ACC112 (cell line): Measurements from ENCODE around the gene TAAR2.

Source experiments
- H2AFZ ChIP-seq: fragments of 200-600 bp; sonication (generic); one replicate; pipeline ENCODE4 v1.6.0; 2017; ENCODE audit warnings: antibody characterized with exemption, low read length; ENCODE audit not compliant: unreplicated experiment
- H3K27ac ChIP-seq: fragments of 200-600 bp; sonication (generic); 2 replicates; pipeline ENCODE4 v1.5.1; 2014; ENCODE audit warnings: low read depth, mild to moderate bottlenecking, antibody characterized with exemption, low read length, moderate library complexity
- H3K27me3 ChIP-seq: fragments of 200-600 bp; sonication (generic); 2 replicates; pipeline ENCODE4 v1.6.1; 2014; ENCODE audit warnings: mild to moderate bottlenecking, antibody characterized with exemption, low read length, moderate library complexity, mixed read lengths; ENCODE audit not compliant: insufficient read depth
- H3K36me3 ChIP-seq: fragments of 200-600 bp; sonication (generic); 2 replicates; pipeline ENCODE4 v1.6.1; 2016; ENCODE audit warnings: mild to moderate bottlenecking, antibody characterized with exemption, low read length, moderate library complexity, mixed read lengths; ENCODE audit not compliant: insufficient read depth
- H3K4me1 ChIP-seq: fragments of 200-600 bp; sonication (generic); one replicate; pipeline ENCODE4 v1.6.1; 2016; ENCODE audit warnings: low read length, mixed read lengths; ENCODE audit not compliant: insufficient read depth, unreplicated experiment, control insufficient read depth
- H3K4me3 ChIP-seq: fragments of 200-600 bp; sonication (generic); 2 replicates; pipeline ENCODE4 v1.5.1; 2014; ENCODE audit warnings: mild to moderate bottlenecking, low read depth, low read length
- H3K79me2 ChIP-seq: fragments of 200-600 bp; sonication (generic); one replicate; pipeline ENCODE4 v1.6.0; 2016; ENCODE audit warnings: low read length; ENCODE audit not compliant: control insufficient read depth, unreplicated experiment, insufficient read depth

TAAR2 gene

DNA sequence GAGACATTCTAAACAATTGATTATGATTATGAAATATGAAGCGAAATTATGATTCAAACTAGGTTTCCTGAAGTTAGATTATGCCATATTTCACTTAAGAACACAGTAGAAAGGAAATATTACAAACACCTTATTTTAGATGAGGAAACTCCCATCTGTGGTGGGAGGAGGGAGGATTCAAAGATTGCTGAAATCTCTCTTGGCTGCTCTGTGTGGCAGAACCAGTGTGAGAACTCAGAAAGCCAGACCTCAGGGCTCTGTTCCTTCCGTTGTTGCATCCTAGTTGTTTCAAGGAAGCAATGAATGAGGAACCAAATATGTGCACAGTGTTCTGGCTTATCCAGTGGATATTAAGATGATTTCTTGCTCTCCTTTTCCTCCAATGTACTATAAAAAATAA is 36.7 kb downstream of the TAAR2 start:
- Histone ChIP-seq H3K4me1 (no peaks in the 10 kb centered on the region), H3K79me2 (no peaks in the 10 kb centered on the region), H3K27ac (no peak overlapping the region), H3K27me3 (peaks cover 69% of the 10 kb centered on the region), H3K36me3 (no peaks in the 10 kb centered on the region), H3K4me3 (no peak overlapping the region), H2AFZ (no peak overlapping the region)

- Histone ChIP-seq H3K27ac (no peak overlapping the region), H3K36me3 (no peaks in the 10 kb centered on the region), H3K4me1 (no peaks in the 10 kb centered on the region), H3K4me3 (no peak overlapping the region), H2AFZ (no peak overlapping the region), H3K27me3 (peaks cover 69% of the 10 kb centered on the region), H3K79me2 (no peaks in the 10 kb centered on the region)
Observed at GRCh38 chr6:132584698-132585097, 39.4 kb downstream of the TAAR2 start.

DNA sequence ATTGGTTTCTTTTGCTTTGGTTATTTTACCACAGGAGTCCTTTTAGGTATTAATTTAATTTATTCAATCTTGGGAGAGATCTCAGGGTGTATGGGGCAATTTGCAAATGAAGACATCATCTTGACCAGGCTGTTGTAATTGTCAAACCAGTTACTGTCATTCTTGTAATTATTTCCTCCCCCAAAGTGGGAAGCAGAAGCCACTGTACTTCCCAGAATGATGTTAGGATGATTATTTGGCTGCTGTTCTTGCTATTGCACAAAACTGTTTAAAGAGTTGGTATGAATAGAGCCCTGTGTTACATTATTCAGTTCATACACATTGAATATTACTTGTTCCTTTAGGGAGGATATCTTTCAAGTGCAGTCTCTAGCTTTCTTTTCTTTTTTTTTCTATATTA is 52.3 kb downstream of the TAAR2 start:
- H3K27me3 ChIP-seq: peaks cover 95% of the 10 kb centered on the region
- no peaks in the 10 kb centered on the region for H3K79me2 ChIP-seq
- H3K36me3 ChIP-seq: no peaks in the 10 kb centered on the region

DNA sequence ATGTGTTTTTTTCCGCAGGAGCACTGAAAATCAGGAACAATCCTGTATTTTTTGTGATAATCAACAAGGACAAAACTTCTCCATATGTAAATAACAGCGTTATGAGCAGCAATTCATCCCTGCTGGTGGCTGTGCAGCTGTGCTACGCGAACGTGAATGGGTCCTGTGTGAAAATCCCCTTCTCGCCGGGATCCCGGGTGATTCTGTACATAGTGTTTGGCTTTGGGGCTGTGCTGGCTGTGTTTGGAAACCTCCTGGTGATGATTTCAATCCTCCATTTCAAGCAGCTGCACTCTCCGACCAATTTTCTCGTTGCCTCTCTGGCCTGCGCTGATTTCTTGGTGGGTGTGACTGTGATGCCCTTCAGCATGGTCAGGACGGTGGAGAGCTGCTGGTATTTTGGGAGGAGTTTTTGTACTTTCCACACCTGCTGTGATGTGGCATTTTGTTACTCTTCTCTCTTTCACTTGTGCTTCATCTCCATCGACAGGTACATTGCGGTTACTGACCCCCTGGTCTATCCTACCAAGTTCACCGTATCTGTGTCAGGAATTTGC is 53.8 kb downstream of the TAAR2 start, which contains the start of gene TAAR6:
TAAR6 (plus strand) TSS at position 102 of the 557 bp plus-strand sequence; CDS start at position 102, 0 bp downstream.
- H2AFZ ChIP-seq: no peak within 1 kb of the TSS

More for the DNA sequence above, 52.3 kb downstream of the TAAR2 start:
- Histone ChIP-seq H3K4me3 (no peak overlapping the region), H3K27ac (no peak overlapping the region), H2AFZ (no peak overlapping the region), H3K4me1 (no peaks in the 10 kb centered on the region)

GRCh38 chr6:132569170-132569569 is 54.9 kb downstream of the TAAR2 start:
- H3K36me3 ChIP-seq: no peaks in the 10 kb centered on the region
- H3K4me1 ChIP-seq: no peaks in the 10 kb centered on the region
- peaks cover 95% of the 10 kb centered on the region for H3K27me3 ChIP-seq
- H2AFZ ChIP-seq: no peak overlapping the region
- no peak overlapping the region for H3K4me3 ChIP-seq
- H3K79me2 ChIP-seq: no peaks in the 10 kb centered on the region
- no peak overlapping the region for H3K27ac ChIP-seq

More for the DNA sequence above, 53.8 kb downstream of the TAAR2 start, which contains the start of gene TAAR6:
- H3K36me3 ChIP-seq: no peaks in the 10 kb centered on the region
- H3K27ac ChIP-seq: no peak within 1 kb of the TSS
- no peaks in the 10 kb centered on the region for H3K4me1 ChIP-seq
- no peak within 1 kb of the TSS for H3K4me3 ChIP-seq
- peaks cover 95% of the 10 kb centered on the region for H3K27me3 ChIP-seq
- H3K79me2 ChIP-seq: no peaks in the 10 kb centered on the region

DNA sequence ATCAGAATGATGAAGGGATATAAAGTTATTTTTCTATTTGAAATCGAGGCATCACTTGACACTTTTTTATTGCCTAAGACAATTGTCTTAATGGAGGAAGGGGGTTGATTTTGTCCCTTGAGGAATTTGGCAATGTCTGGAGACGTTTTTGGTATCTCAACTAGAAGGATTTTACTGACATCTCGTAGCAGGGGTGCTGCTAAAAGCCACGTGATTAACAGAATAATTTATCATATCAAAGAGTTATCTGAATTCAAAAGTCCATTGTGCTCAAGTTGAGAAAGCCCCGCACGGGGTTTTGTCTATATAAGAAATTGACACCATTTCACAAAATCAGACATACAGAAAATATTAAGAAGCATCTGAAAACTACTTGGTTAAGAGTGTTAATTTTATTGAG is 55.5 kb downstream of the TAAR2 start:
- H3K79me2 ChIP-seq: no peaks in the 10 kb centered on the region
- H2AFZ ChIP-seq: no peak overlapping the region
- H3K27me3 ChIP-seq: peaks cover 95% of the 10 kb centered on the region
- H3K36me3 ChIP-seq: no peaks in the 10 kb centered on the region
- no peak overlapping the region for H3K4me3 ChIP-seq
- no peaks in the 10 kb centered on the region for H3K4me1 ChIP-seq
- H3K27ac ChIP-seq: no peak overlapping the region

- Histone ChIP-seq H3K4me1 (no peaks in the 10 kb centered on the region), H3K4me3 (no peak overlapping the region), H3K27me3 (peaks cover 97% of the 10 kb centered on the region), H3K27ac (no peak overlapping the region), H2AFZ (no peak overlapping the region), H3K79me2 (no peaks in the 10 kb centered on the region), H3K36me3 (no peaks in the 10 kb centered on the region)
Observed at GRCh38 chr6:132567566-132567965, 56.5 kb downstream of the TAAR2 start.
